Measurements from ENCODE around the gene SLC1A7. TPM values are rescaled to one million over a fixed set of nuclear protein-coding genes. Genes with fewer than 3 reads are reported as not detected.

The SLC1A7 gene
- total and polyA plus RNA-seq, 4 donors: 0.21 to 0.67 (median 0.43) TPM

DNA sequence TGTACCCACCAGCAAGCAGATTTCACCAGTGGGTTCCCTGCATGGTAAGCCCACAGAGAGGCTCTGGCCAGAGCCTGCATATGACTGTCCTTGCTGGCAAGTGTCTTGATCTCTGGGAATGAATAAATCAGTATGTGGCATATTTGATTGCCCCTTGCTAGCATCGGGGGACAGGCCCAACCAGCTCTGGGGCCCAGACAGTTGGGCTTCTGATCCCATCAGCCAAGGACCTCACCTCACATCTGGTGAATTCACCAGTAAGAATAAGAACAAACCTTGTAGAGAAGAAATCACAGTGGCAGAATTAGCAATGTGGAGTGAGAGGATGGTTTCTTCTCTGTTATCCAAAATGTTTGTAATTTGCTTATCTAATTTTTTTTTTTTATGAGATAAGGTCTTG is 15.9 kb downstream of the SLC1A7 start (continued):
- TF ChIP-seq, protein P1, sequence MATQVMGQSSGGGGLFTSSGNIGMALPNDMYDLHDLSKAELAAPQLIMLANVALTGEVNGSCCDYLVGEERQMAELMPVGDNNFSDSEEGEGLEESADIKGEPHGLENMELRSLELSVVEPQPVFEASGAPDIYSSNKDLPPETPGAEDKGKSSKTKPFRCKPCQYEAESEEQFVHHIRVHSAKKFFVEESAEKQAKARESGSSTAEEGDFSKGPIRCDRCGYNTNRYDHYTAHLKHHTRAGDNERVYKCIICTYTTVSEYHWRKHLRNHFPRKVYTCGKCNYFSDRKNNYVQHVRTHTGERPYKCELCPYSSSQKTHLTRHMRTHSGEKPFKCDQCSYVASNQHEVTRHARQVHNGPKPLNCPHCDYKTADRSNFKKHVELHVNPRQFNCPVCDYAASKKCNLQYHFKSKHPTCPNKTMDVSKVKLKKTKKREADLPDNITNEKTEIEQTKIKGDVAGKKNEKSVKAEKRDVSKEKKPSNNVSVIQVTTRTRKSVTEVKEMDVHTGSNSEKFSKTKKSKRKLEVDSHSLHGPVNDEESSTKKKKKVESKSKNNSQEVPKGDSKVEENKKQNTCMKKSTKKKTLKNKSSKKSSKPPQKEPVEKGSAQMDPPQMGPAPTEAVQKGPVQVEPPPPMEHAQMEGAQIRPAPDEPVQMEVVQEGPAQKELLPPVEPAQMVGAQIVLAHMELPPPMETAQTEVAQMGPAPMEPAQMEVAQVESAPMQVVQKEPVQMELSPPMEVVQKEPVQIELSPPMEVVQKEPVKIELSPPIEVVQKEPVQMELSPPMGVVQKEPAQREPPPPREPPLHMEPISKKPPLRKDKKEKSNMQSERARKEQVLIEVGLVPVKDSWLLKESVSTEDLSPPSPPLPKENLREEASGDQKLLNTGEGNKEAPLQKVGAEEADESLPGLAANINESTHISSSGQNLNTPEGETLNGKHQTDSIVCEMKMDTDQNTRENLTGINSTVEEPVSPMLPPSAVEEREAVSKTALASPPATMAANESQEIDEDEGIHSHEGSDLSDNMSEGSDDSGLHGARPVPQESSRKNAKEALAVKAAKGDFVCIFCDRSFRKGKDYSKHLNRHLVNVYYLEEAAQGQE (IDR thresholded peaks at IDR 0.05): no peak
- TF ChIP-seq HNF4G (IDR thresholded peaks at IDR 0.05): no peak

DNA sequence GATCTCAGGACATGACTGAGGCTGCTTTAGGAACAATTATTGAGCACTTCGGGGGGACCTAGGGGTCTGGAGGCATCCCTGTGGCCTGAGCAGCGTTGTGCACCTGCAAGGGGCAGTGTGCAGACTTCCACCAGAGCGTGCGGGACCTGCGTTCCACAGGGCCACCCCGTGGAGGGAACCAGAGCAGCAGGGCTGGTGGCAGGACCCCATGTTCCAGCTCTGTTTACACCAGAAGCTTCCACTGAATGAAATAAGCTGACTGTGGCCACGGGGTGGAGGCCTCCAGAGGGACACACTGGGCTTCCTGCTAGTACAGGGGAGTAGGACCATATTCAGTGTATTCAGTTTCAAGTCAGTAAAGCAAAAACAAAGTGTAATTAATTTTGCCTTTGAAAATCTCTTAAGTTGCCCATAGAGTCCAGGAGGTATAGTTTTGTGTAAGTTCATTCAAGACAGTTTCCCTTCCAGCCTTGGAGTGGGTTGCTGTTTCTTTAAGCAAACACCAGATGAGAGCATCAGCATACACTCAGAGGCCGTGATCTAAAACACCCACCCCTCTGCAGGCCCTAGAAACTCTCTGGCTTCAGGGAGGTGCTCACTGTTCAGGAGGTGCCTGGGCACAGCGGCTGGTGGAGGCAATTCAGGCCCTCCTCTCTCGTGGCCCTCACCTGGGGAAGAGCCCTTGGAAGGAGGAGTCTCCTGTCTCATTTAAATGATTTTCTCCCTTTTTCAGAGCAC is 16.6 kb downstream of the SLC1A7 start:
- Histone ChIP-seq H3K4me3 (ENCODE audit: low read depth in 1 of 3, low read length in 3 of 3) (no peak overlapping the region), H3K9me3 (ENCODE audit: control insufficient read depth in 4 of 4, low read length in 3 of 4) (no peaks in the 10 kb centered on the region), H3K9ac (ENCODE audit: low read depth in 1 of 2, low read length in 2 of 2) (no peak overlapping the region), H3K27ac (ENCODE audit: low read depth in 1 of 2, low read length in 2 of 2) (no peak overlapping the region), H3K4me1 (ENCODE audit: control insufficient read depth in 4 of 4, insufficient read depth in 4 of 4, low read length in 3 of 4) (peaks cover 0 to 4% (median under 1%) of the 10 kb centered on the region in 4 donors), H3K36me3 (ENCODE audit: control insufficient read depth in 4 of 4, insufficient read depth in 3 of 4, low read depth in 1 of 4, low read length in 3 of 4) (no peaks in the 10 kb centered on the region), H3K27me3 (ENCODE audit: control insufficient read depth in 4 of 4, insufficient read depth in 4 of 4, low read length in 3 of 4) (no peaks in the 10 kb centered on the region)
- no peak for TF ChIP-seq YY1 (IDR thresholded peaks at IDR 0.05)
- TF ChIP-seq SP1 (IDR thresholded peaks at IDR 0.05): no peak
- TF ChIP-seq RXRA (IDR thresholded peaks at IDR 0.05): no peak
- no peak for TF ChIP-seq JUND (IDR thresholded peaks at IDR 0.05)
- TF ChIP-seq FOXA1 (IDR thresholded peaks at IDR 0.05): no peak
- TF ChIP-seq FOXA2 (IDR thresholded peaks at IDR 0.05): no peak
- TF ChIP-seq HNF4G (IDR thresholded peaks at IDR 0.05): no peak
- TF ChIP-seq, protein P2, sequence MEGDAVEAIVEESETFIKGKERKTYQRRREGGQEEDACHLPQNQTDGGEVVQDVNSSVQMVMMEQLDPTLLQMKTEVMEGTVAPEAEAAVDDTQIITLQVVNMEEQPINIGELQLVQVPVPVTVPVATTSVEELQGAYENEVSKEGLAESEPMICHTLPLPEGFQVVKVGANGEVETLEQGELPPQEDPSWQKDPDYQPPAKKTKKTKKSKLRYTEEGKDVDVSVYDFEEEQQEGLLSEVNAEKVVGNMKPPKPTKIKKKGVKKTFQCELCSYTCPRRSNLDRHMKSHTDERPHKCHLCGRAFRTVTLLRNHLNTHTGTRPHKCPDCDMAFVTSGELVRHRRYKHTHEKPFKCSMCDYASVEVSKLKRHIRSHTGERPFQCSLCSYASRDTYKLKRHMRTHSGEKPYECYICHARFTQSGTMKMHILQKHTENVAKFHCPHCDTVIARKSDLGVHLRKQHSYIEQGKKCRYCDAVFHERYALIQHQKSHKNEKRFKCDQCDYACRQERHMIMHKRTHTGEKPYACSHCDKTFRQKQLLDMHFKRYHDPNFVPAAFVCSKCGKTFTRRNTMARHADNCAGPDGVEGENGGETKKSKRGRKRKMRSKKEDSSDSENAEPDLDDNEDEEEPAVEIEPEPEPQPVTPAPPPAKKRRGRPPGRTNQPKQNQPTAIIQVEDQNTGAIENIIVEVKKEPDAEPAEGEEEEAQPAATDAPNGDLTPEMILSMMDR (IDR thresholded peaks at IDR 0.05; ENCODE audit: low read depth, low read length, missing input control): no peak
- no peak for TF ChIP-seq RAD21 (IDR thresholded peaks at IDR 0.05)
- TF ChIP-seq, protein P3, sequence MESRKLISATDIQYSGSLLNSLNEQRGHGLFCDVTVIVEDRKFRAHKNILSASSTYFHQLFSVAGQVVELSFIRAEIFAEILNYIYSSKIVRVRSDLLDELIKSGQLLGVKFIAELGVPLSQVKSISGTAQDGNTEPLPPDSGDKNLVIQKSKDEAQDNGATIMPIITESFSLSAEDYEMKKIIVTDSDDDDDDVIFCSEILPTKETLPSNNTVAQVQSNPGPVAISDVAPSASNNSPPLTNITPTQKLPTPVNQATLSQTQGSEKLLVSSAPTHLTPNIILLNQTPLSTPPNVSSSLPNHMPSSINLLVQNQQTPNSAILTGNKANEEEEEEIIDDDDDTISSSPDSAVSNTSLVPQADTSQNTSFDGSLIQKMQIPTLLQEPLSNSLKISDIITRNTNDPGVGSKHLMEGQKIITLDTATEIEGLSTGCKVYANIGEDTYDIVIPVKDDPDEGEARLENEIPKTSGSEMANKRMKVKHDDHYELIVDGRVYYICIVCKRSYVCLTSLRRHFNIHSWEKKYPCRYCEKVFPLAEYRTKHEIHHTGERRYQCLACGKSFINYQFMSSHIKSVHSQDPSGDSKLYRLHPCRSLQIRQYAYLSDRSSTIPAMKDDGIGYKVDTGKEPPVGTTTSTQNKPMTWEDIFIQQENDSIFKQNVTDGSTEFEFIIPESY (IDR thresholded peaks at IDR 0.05): no peak
- TF ChIP-seq HNF4A (conservative IDR thresholded peaks at IDR 0.05): no peak
- no peak for TF ChIP-seq EGR1 (IDR thresholded peaks at IDR 0.05; ENCODE audit: low read depth in 2 of 2)
- no peak for TF ChIP-seq NR2F2 (IDR thresholded peaks at IDR 0.05)
- no peak for TF ChIP-seq GABPA (IDR thresholded peaks at IDR 0.05 in 1 of 2, conservative IDR thresholded peaks at IDR 0.05 in 1 of 2)
- TF ChIP-seq, protein P4, sequence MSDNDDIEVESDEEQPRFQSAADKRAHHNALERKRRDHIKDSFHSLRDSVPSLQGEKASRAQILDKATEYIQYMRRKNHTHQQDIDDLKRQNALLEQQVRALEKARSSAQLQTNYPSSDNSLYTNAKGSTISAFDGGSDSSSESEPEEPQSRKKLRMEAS (IDR thresholded peaks at IDR 0.05): no peak
- TF ChIP-seq, protein P1 (IDR thresholded peaks at IDR 0.05): no peak
- WGBS: 82% methylated on average over 10 of the region's 10 CpGs
- DNase-seq (ENCODE audit: low spot score): no peak
